Gastrocnemius medialis (tissue), 4 donors: ENCODE data around the gene SLC44A1. TPM values are rescaled to one million over a fixed set of nuclear protein-coding genes. Genes with fewer than 3 reads are reported as not detected.
"Not testable (repeated sequence)": the region's sequence is repeated elsewhere in the genome, so short reads cannot be mapped to it uniquely, and the experiment has no call there.

Experiments used
- ATAC-seq, 2 donors: fragments of 150-250 bp; one replicate each; pipeline ENCODE4 v1.9.1; 2016
- DNase-seq, 2 donors: peaks; one replicate each; pipeline ENCODE4 v3.0.0-alpha.2; 2019
- H3K27ac ChIP-seq, 4 donors: fragments of 200-600 bp; sonication (generic); 1 replicate in 1 of 4; 2 replicates in 3 of 4; pipeline ENCODE4 v1.5.1; 2016 to 2018; ENCODE audit warnings: mild to moderate bottlenecking in 2 of 4, moderate library complexity in 1 of 4
- H3K27me3 ChIP-seq, 3 donors: fragments of 200-600 bp; sonication (generic) in 2 of 3; 1 replicate in 1 of 3; 2 replicates in 2 of 3; pipeline versions ENCODE4 v1.5.1 to v1.6.0; 2016 to 2019; ENCODE audit warnings: mild to moderate bottlenecking in 1 of 3, moderate library complexity in 1 of 3
- H3K36me3 ChIP-seq, 2 donors: fragments of 200-600 bp; sonication (generic) in 1 of 2; one replicate each; pipeline ENCODE4 v1.5.1; 2017 to 2018
- H3K4me1 ChIP-seq, 2 donors: fragments of 200-600 bp; sonication (generic) in 1 of 2; one replicate each; pipeline ENCODE4 v1.5.1; 2016 to 2017; ENCODE audit warnings: mild to moderate bottlenecking in 2 of 2
- H3K4me3 ChIP-seq, 4 donors: fragments of 200-600 bp; sonication (generic) in 3 of 4; 1 replicate in 1 of 4; 2 replicates in 3 of 4; pipeline ENCODE4 v1.5.1; 2016 to 2019; ENCODE audit warnings: mild to moderate bottlenecking in 2 of 4
- H3K9me3 ChIP-seq, 3 donors: fragments of 200-600 bp; sonication (generic) in 2 of 3; 1 replicate in 1 of 3; 2 replicates in 2 of 3; pipeline ENCODE4 v1.5.1; 2016 to 2019
- CTCF ChIP-seq, 5 experiments: fragments of 450-650 bp in 3 of 5; fragments of 200-600 bp in 2 of 5; sonication (generic) in 2 of 5; IDR thresholded peaks in 4 of 5; conservative IDR thresholded peaks in 1 of 5; 1 replicate in 4 of 5; 2 replicates in 1 of 5; pipeline ENCODE4 v1.5.1; 2016 to 2019; ENCODE audit warnings: antibody characterized with exemption in 5 of 5, mild to moderate bottlenecking in 3 of 5, moderate library complexity in 3 of 5
- POLR2A ChIP-seq, 2 donors: fragments of 450-650 bp; IDR thresholded peaks; one replicate each; pipeline ENCODE4 v1.6.1; 2017; ENCODE audit warnings: antibody characterized with exemption in 2 of 2, mild to moderate bottlenecking in 2 of 2, moderate library complexity in 2 of 2
- in situ Hi-C, 4 donors: fragments of 200-750 bp; cut with MboI; loops; one replicate each; pipeline versions ENCODE4 v1.15.0 to v1.8.0; 2017; ENCODE audit warnings: low sequenced_read_pairs in 4 of 4
- intact Hi-C: fragments of 100-400 bp; cut with DNase I; formaldehyde crosslinking; loops from one replicate; pipeline ENCODE4 v1.15.1; 2023; ENCODE audit warnings: low total_unique reads
- total RNA-seq, 4 donors: library from RNA; depleted of rRNA; stranded (reverse); fragments of >200 nt; gene quantifications; one replicate each; pipeline versions ENCODE4 v1.1.0 to v1.2.3, GENCODE V29; 2016

Gene SLC44A1
- total RNA-seq, 4 donors from 2014 or later, result 5.4 to 15.9 (median 11.3) TPM

- no peaks in the 10 kb centered on the region for H3K9me3 ChIP-seq
- TF ChIP-seq CTCF (IDR thresholded peaks at IDR 0.05 in 4 of 5, conservative IDR thresholded peaks at IDR 0.05 in 1 of 5), result no peak
- TF ChIP-seq POLR2A (IDR thresholded peaks at IDR 0.05), result no peak
- H3K4me1 ChIP-seq, result peaks cover under 1 to 3% of the 10 kb centered on the region in 2 donors
- DNase-seq, result no peak
- intact Hi-C loops, result no loop called here
- ATAC-seq, result no peak
- H3K4me3 ChIP-seq, result no peak overlapping the region
- H3K27ac ChIP-seq, result no peak overlapping the region
- no peaks in the 10 kb centered on the region for H3K27me3 ChIP-seq
- no peaks in the 10 kb centered on the region for H3K36me3 ChIP-seq
- in situ Hi-C loops, result no loop called here
These were observed 7.4 kb downstream of the SLC44A1 start for GRCh38 chr9:105251733-105252404.

- H3K36me3 ChIP-seq, result no peaks in the 10 kb centered on the region
- no peak overlapping the region for H3K27ac ChIP-seq
- H3K4me3 ChIP-seq, result no peak overlapping the region
- in situ Hi-C loops (no loop called here), intact Hi-C loops (no loop called here)
- H3K9me3 ChIP-seq, result no peaks in the 10 kb centered on the region
- peaks cover 0 to 3% of the 10 kb centered on the region in 2 donors for H3K4me1 ChIP-seq
- DNase-seq (no peak), ATAC-seq (no peak)
- TF ChIP-seq CTCF (IDR thresholded peaks at IDR 0.05 in 4 of 5, conservative IDR thresholded peaks at IDR 0.05 in 1 of 5), result no peak
- TF ChIP-seq POLR2A (IDR thresholded peaks at IDR 0.05), result no peak
- no peaks in the 10 kb centered on the region for H3K27me3 ChIP-seq
These were observed 7.9 kb downstream of the SLC44A1 start for GRCh38 chr9:105252405-105252756.

- H3K36me3 ChIP-seq, result no peaks in the 10 kb centered on the region
- no peak overlapping the region for H3K27ac ChIP-seq
- DNase-seq, result no peak
- H3K4me3 ChIP-seq, result no peak overlapping the region
- TF ChIP-seq POLR2A (IDR thresholded peaks at IDR 0.05) (no peak), CTCF (IDR thresholded peaks at IDR 0.05 in 4 of 5, conservative IDR thresholded peaks at IDR 0.05 in 1 of 5) (no peak)
- no peaks in the 10 kb centered on the region for H3K9me3 ChIP-seq
- ATAC-seq, result no peak
- peaks cover 8 to 14% of the 10 kb centered on the region in 2 donors for H3K4me1 ChIP-seq
- H3K27me3 ChIP-seq, result no peaks in the 10 kb centered on the region
- intact Hi-C loops (no loop called here), in situ Hi-C loops (no loop called here)
These were observed 9.8 kb downstream of the SLC44A1 start for GRCh38 chr9:105254226-105254625.

- TF ChIP-seq CTCF (IDR thresholded peaks at IDR 0.05 in 4 of 5, conservative IDR thresholded peaks at IDR 0.05 in 1 of 5), result no peak
- TF ChIP-seq POLR2A (IDR thresholded peaks at IDR 0.05), result no peak
These were observed 11.0 kb downstream of the SLC44A1 start for GRCh38 chr9:105255421-105255820.

GRCh38 chr9:105256569-105256968 lies 12.1 kb downstream of the SLC44A1 start:
- intact Hi-C loops, in situ Hi-C loops: not testable (repeated sequence)

More at GRCh38 chr9:105255421-105255820, 11.0 kb downstream of the SLC44A1 start:
- no peak overlapping the region for H3K27ac ChIP-seq
- DNase-seq, result no peak
- no peaks in the 10 kb centered on the region for H3K36me3 ChIP-seq
- intact Hi-C loops, result no loop called here
- no peak for ATAC-seq
- H3K9me3 ChIP-seq, result no peaks in the 10 kb centered on the region
- no peaks in the 10 kb centered on the region for H3K27me3 ChIP-seq
- peaks cover 20 to 26% of the 10 kb centered on the region in 2 donors for H3K4me1 ChIP-seq
- in situ Hi-C loops, result no loop called here
- H3K4me3 ChIP-seq, result no peak overlapping the region

More at GRCh38 chr9:105256569-105256968, 12.1 kb downstream of the SLC44A1 start:
- not testable (repeated sequence) for H3K27ac ChIP-seq, H3K36me3 ChIP-seq, H3K4me3 ChIP-seq, DNase-seq, H3K9me3 ChIP-seq, ATAC-seq, H3K27me3 ChIP-seq
- peaks cover 22 to 29% of the 10 kb centered on the region in 2 donors for H3K4me1 ChIP-seq
